Hematopoietic multipotent progenitor cell treated with erythropoietin and hydrocortisone succinate and interleukin-3 and kit ligand, for 17 days (in vitro differentiated cells): ENCODE measurements around the gene HSD11B1L.

Experiments used
- DNase-seq: peaks from one replicate; pipeline ENCODE4 v3.0.0-alpha.2; 2015; ENCODE audit warnings: low spot score

Gene HSD11B1L, protein sequence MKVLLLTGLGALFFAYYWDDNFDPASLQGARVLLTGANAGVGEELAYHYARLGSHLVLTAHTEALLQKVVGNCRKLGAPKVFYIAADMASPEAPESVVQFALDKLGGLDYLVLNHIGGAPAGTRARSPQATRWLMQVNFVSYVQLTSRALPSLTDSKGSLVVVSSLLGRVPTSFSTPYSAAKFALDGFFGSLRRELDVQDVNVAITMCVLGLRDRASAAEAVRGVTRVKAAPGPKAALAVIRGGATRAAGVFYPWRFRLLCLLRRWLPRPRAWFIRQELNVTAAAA

DNA sequence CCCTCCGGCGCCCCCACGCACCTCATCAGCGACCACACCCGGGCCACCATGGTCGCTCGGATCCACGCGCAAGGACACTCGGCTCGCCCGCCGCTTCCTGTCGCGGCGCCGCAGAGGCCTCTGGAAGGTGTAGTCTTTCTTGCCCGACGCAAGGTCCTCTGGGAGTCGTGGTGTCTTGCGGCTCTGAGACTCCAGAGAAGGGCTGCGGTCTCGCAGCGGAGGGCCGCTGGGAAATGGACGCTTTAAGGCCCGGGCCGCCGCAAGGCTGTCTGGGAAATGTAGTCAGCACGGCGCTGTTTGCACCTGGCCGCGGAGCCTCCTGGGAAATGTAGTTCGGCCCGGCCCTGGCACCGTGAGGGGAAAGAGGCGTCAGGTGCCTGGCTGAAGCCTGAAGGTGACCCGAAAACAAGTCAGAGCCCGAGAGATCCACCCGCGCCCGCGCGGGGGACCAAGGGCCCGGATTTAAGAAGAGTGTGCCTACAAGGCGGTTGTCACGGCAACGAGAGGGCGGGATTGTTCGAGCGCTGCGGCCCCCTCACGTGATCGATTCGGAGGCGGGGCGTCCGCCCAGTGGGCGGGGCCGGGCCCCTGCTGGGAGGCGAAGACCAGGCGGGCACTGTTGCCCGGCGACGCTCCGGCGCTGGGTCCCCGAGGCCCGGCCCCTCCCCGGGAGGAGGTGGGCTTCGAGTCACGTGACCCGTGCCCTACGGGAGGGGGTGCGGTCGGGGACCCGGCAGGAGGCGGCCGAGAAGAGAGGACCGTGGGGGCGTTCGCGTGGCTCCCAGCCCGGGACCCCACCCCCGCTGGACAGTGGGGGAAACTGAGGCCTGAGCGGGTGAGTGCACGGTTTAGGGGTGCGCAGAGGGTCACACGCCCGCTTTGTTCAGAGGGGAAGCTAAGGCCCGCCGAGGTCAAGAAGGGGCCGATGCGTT, at the start of gene HSD11B1L, which contains the start of gene MICOS13:
Gene HSD11B1L, plus strand, starts transcription at position 591 of the 932 bp plus-strand sequence. CDS start 3,806 bp downstream, outside the sequence.
Gene MICOS13, minus strand, starts transcription at position 80 of the 932 bp plus-strand sequence. Its CDS starts 30 bp downstream, at position 50.
- DNase-seq = peak; percentile 99

DNA sequence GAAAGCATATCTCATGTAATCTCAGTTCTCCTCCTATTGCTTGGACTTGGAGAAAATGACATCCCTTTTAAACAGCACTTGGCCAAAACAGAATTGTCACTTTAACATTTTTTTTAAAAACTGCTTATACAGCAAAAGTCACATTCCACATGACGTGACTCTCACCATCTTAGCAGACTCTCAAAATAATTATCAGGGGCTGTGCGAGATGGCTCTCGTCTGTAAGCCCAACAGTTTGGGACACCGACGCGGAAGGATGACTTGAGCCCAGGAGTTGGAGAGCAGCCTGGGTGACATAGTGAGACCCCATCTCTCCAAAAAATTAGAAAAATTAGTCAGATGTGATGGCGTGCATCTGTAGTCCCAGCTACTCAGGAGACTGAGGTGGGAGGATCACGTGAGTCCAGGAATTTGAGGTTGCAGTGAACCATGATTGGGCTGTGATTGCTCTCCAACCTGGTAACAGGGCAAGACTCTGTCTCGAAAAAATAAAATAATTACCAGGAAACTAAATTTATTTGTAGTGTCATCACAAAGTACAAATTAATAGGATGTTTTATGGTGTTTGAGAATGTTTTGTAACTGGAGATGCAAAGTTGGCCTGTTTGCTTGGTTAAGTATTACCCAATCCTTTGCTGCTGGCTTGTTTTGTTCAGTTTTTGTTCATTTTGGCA, 49.1 kb upstream of the HSD11B1L start:
- no peak for DNase-seq

DNA sequence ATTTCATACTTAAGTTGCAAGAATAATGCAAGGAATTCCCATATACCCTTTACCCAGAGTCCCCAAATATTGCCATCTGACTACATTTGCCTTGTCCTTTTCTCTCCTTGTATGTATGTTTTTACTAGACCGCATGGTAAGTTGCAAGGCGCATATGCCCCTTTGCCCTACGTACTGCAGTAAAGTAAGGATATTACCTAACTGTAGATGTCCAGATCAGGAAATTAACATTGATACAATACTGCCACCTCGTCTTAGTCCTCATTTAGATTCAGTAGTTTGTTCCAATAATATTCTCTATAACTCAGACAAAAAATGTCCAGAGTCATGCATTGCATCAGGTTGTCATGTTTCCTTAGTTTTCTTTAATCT, 48.6 kb upstream of the HSD11B1L start:
- no peak for DNase-seq

DNA sequence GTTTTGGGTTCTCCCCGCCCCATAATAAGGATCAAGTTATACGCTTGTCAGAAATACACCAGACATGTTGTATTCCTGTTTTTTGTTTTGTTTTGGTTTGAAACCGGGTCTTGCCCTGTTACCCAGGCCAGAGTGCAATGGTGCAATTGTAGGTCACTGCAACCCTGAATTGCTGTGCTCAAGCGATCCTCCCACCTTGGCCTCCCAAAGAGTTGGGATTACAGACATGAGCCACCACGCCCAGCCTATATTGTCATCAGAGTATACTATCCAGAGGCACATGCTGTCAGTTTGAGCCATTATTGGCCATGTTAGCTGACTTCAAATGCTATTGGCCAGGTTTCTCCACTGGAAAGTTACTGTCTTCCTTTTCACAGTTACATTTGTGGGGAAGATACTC, 48.2 kb upstream of the HSD11B1L start:
- DNase-seq = no peak

DNA sequence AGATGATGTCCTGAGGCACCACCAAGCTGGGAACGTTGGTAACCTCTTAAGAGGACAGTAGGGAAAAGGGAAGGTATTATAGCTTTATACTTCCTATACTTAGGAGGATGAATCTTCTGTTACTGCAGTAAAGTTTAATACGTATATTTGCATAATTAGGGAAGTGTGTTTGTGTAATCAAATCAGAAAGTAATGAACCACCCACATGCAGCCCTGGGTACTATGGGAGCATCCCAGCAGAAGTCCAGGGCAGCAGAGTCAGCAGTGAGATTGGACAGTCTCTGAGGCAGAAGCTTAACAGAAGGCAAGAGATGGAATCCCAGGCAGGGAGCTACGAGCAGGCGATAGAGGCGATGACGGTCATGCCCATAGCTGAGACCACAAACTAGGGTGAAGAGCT, 45.4 kb upstream of the HSD11B1L start:
- no peak for DNase-seq

DNA sequence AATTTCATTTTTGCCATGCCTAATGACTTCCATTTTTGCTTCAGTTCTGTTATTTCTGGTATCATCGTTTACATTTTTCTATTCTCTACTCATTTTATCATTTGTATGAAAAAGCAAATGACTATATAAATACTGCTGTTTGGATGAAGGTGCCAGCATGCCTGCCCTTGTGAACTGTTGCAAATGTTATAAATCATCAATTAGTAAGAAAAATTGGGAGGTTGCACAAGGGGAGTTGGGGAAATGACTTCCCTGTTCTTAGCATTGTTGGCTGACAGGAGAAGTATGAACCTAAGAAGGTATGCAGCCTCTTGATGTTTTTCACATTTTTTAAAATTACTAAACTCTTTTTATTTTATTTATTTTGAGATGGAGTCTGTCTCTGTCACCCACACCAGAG, 42.9 kb upstream of the HSD11B1L start:
- DNase-seq = no peak

DNA sequence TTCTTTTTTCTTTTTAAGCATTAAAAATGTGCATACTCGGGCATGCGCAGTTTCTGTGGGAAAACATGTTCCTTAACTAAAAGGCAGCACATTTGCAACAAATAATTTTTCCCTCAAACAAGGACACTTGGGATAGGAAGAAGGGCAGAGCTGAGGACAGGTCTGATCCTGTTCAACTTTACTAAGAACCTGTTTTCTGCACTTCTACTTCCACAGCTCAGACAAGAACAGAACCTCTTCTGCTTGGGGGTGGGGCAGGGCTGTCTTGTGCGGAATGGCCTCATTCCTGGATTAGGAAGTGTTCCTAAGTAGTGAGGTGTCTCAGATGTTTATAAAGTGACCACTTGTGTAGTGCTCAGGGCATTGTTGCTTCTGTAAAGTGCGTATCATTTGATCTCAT, 39.7 kb upstream of the HSD11B1L start:
- DNase-seq = no peak

DNA sequence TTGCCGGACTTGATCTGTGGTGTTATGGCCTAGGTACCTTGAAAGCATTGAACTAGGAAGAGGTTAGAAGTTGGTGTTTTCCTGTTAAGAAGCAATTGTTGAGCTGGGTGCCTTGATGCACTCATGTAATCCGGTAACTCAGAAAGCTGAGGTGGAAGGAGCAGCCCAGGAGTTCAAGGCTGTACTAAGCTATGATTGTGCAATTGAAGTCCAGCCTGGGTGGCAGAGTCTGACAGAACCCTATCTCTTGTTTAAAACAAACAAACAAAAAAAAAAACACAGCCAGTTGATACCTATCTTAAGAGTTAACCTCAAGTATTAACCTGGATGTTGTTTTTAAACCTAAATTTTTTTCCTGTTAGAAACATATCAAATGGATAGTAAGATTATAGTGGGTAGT, 38.6 kb upstream of the HSD11B1L start:
- DNase-seq = no peak

DNA sequence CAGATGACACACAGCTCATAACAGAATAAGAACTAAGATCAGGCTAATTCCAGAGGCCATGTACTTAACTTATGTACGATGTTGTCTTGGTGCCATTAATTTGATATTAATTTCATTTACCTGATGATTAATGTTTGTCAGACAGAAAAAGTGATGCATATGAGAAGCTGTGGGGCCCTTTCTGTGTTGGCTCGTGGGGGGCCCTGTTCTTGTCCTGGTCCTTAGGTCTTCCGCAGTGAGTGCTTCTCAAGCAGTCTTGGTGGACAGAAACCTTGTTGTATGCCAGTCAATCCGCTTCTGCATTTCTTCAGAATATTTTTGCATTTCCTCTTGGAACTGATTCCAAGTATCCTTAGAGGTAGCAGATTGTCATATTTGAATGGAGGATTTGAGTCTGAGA, 37.8 kb upstream of the HSD11B1L start:
- DNase-seq = no peak

DNA sequence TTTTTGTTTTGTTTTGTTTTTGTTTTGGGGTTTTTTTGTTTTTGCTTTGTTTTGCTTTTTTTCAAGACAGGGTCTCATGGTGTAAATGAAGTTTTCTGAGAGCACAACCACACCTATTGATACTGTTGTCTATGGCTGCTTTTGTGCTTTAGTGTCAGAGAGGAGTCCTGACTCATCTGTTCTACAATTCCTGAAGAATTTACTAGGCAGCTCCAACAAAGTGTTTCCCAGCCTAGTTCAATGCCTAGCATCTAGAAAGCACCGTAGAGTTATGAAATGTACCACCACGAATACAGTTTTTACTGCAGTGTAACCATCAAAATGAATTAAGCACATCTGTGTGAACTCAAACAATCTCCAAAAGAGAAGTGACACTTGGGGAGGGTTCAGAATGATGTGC, 36.8 kb upstream of the HSD11B1L start:
- DNase-seq = no peak

DNA sequence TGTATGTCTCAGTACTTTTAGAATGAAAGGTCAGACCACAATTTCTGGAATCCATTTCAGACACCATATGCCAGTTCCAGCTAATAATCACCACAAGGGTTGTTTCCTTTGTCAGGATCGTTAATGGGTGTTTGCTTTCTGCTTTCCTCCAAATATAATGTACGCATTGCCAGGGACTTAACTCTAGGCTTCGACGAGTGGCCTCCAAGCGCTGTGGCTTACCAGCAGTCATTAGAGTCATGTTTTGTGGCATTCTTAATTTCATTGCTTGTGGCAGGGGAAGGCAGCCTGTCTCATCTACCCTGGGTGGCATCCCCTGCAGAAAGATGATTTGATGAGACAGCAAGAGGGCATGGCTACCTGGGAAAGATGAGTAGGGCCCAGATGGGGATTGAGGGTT, 35.4 kb upstream of the HSD11B1L start:
- DNase-seq = no peak

DNA sequence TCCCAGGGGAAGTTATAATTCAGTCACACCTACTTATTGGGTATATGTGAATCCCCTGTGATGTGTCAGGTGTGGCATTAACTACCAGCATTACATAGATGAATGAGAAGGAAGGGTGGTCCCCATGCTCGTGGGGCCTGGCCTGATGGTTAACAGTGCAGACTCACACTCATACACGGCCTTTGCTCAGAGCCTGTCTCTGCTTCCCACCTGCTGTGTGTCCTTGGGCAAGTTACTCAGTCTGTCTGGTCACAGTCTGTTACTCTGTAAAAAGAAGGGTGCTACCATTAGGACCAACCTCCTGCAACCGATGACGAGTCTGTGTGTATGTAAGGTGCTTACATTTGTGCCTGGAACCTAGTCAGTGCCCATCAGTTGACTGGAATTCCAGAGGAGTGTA, 34.1 kb upstream of the HSD11B1L start:
- no peak for DNase-seq

DNA sequence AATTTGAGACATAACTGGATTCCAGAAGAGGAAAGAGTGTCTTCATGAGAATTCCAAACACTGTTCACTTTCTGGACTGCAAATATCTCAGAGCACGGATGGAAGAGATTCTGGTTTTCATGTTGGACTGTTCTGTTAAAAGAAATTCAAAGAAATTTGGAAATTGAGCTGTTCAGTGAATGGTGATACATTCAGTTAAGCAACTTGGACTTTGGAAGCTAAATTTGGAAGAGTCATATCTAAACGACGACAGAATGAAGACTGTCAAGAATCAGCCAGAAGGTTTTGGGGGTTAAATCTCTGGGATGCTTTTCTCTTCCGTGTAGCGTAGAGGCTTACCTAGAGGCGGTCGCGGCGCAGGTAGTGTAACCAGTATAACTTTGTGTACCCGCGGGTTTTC, 32.4 kb upstream of the HSD11B1L start:
- no peak for DNase-seq

DNA sequence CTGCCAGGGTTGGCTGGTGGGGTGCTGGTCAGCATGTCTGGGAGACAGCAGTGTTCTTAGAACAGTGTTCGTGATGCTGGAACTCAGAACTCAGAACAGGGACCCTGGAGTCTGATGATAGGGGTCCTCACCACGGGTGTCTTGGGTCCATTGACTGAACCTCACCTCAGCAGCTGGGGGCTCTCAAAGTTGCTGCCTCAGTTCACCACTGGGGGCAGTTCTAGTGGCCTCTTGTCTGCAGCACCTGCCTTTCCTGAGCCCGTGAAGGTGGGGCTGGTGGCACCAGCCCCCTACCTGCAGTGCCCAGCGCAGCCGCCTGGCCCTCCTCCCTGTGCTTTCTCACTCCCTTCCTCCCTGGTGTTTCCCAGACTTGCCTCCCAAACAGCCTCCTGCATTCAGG, 29.5 kb upstream of the HSD11B1L start:
- no peak for DNase-seq

DNA sequence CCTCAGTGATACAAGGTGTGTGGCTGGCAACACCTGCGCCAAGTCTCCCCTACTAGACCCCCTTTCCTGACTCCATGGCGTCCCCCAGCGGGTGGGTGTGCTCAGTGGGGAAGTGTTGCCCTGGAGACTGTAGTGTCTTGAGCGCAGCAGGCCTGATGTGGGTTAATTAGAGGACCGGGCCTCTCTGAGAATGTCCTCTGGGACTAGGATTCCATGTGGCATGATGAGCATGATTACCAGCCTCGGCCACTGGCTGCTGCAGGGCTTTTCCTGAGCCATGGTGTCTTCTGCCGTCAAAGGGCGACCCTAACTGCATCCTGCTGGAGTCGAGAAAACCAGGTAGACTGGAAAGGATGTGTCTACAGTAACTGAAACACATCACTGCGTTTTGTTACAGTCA, 28.6 kb upstream of the HSD11B1L start:
- DNase-seq = no peak

DNA sequence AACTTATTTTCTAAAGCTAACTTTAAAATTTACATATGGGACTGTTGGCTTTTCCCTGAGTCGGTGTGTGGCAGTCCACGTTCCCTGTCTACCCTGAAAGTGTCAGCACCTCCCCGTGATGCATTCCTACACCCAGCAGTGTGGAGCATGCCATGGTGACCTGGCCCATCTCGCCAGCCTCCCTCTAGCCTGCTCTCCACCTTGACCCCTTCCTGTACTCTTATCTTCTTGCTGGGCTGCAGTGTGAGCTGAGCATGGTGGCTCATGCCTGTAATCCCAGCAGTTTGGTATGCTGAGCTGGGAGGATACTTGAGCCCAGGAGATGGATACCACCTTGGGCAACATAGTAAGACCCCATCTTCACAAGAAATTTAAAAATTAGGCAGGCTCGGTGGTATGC, 25.9 kb upstream of the HSD11B1L start:
- no peak for DNase-seq

DNA sequence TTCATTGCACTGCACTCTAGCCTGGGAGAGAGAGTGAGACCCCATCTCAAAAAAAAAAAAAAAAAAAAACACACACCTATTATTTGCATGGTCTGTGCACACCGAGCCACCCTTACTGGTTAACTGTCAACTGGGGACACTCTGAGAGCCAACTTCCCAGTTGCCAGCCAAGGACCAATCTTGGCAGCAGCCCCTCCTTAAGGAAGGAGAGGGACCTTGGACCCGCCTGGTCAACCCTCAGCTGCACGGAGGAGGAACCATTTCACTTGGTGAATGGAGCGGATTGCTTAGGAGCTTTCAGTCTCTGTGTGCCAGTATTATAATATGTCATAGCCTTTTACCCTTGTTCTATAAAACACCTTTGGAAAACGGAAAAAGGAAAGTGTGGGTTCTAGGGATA, 25.4 kb upstream of the HSD11B1L start:
- no peak for DNase-seq

DNA sequence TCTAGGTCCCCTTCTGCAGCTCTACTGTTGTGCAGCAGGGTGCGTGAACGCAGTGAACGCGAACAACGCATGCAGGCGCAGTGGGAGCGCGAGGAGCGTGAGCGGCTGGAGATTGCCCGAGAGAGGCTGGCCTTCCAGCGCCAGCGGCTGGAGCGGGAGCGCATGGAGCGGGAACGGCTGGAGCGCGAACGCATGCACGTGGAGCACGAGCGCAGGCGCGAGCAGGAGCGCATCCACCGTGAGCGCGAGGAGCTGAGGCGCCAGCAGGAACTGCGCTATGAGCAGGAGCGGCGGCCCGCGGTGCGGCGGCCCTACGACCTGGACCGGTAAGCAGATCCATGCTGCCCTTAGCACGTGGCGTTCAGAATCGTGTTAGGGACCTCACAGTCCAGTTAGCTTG, 19.3 kb upstream of the HSD11B1L start:
- no peak for DNase-seq

DNA sequence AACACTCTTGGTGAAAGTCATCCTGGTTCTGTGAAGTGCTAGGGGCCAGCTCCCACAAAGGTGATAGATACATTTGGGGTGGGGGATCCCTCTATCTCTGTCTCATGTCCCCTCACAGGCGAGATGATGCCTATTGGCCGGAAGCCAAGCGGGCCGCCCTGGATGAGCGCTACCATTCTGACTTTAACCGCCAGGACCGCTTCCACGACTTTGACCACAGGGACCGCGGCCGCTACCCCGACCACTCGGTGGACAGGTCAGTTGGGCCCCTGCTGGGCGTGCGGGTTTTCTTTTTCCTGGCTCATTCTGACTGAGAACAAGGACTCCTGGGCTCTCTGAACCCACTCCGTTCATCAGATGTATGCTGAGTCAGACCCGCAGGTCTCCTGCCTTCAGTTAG, 16.9 kb upstream of the HSD11B1L start:
- no peak for DNase-seq

DNA sequence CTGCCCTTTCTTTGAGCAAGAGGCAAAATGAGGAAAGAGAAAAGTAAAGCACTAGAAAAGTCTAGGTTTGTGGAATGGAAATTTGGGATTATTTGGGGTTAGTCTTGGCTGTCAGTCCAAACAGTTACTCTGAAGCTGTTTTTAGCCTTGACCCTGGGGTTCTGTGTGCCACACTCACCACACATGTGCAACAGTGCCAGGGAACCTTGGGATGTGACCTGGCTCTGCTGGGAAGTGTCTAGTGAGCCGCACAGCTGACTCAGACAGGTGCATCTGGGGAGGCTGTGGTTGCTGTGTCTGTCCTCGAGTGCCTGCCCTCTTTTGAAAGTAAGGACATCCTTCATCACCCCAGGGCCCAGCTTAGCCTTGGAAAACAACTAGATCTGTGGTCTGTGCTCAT, 16.3 kb upstream of the HSD11B1L start:
- DNase-seq = no peak

DNA sequence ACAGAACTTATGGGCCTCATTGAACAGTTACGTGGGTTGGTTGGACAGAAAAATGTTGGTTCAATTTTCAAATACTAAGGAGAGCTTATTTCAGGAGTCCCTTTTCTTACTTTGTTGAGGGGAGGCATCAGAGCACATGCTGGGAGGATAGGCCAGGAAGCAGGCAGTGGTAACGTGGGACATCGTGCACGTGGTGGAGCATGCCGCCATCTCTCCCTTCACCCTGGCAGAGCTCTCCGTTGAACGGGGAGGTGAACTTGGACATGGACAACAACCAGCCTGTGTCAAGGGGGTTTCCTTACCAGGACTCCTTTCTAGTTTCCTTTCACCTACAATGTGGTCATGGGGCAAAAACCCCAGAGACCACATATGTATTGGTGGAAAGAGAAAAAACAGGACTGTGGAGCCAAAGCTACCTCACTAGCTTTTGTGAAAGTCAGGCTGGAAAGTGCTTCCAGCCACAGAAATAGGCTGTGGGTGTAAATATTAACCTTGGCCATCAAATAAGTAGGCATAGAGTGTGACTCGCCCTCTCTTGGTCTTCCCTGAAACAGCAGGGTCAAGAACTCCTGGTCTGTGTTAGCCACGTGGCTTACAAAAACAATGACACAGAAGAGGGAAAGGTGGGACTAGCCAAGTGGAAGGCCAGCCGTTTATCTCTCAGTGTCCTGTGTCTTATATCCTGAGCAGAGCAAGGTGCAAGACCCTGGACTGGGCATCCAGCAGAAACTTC, 14.9 kb upstream of the HSD11B1L start:
- no peak for DNase-seq
